HG02981 (cell line): ENCODE data around the gene IGFLR1.
"Not testable (repeated sequence)": the region's sequence is repeated elsewhere in the genome, so short reads cannot be mapped to it uniquely, and the experiment has no call there.

Source experiments
- ATAC-seq: cut with Tn5 transposase; IDR thresholded peaks from one replicate; pipeline ENCODE4 v1.9.1; 2021; ENCODE audit warnings: mild to moderate bottlenecking, moderate library complexity; ENCODE audit not compliant: unreplicated experiment

The IGFLR1 gene

DNA sequence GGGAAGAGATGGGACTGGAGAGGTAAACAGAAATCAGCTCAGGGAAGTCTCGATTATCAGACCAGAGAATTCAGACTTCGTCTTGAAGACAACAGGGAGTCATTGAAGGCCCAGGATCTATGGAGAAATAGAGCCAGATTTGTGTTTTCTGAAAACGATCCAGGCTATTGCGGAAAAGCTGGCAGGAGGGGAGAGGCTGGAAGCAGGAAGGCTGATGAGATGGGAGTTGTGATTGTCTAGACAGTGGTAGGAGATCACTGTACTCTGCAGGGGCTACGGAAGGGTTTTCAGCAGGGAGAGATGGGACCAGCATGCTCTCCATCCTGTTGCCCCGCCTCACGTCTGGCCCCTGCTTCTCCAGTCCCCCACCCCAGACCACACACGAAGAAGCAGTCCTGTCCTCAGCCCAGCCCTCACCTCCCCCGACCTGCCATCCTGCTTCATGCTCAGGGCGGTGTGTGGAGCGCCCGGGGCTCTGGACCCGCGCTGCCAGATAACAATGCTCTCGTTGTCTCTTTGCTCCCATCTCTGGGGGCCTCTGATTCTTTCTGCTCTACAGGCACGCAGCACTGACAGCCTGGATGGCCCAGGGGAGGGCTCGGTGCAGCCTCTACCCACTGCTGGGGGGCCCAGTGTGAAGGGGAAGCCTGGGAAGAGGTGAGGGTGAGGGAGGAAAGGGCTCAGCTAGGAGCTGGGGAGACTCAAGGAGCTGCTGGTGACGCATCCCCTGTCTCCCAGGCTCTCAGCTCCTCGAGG is 35.0 kb upstream of the IGFLR1 start:
- no peak for ATAC-seq

DNA sequence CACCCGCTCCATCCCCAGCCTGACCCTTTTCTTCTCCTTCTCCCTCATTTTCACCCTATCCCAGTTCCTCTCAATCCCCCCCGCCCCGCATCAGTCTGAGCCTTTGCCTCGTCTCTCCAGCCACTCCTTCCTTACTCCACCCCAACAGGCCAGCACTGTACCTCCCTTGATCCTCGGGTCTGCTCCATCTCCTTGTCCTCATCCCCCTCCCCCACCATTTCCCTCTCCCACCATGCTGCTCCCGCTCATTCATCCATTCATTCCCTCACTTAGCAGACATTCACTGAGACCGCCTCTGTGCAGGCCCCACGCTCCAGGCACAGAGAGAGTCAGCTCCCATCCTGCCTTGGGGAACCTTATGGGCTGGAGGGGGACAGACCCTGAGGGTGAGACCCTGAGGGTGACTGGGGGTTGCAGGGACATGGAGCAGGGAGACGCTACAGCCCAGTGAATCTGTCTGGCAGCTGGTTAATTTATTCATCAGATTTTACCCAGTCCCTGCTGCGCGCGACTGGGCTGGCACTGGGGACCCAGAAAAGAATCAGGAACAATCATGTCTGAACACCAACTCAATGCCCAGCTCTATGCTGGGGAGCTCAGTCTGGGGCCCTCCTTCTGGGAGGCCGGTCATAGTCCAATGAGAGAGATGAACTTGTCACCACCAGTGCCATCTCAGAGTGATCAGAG is 34.0 kb upstream of the IGFLR1 start:
- no peak for ATAC-seq

DNA sequence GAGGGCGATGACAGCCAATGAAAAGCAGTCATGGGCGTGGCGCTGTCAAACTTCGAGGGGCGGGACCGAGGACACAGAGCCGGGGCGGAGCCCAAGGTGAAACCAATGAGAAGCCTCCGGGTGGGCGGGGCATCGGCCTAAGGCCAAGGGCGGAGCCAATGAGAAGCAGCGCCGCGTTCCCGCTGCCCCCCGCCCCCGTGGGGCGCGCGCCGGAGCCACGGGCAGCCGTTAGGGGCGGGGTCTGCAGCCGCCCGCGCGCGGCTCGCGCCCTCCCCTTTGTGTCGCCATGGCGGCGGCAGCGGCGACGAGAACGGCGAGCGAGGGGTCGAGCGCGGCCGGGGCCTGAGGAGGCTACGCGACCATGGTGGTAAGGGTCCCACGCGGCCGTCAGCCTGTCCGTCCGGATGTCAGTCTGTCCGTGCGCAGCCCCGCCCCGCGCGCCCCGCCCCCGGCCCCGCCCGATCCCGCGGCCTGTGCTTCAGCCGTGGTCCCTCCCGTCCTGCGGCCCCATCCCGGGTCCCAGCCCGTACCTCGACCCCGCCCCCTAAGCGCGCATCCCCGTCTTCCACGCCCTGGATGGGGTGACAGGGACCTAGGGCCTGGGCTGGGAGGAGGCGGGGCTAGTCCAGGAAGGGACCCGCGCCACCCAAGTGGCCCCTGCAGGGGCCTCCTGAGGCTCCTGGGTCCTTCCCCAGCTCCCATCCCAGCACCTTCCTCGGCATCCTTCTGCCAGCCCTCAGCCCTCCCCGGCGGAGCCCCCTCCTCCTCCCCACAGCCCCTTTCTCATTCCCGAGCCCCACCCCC is 33.2 kb upstream of the IGFLR1 start, which contains the start of gene ARHGAP33:
TSS of gene ARHGAP33 (plus strand) at position 267 of the 804 bp plus-strand sequence. CDS start at position 362, 95 bp downstream.
- ATAC-seq, result peak; percentile 91

DNA sequence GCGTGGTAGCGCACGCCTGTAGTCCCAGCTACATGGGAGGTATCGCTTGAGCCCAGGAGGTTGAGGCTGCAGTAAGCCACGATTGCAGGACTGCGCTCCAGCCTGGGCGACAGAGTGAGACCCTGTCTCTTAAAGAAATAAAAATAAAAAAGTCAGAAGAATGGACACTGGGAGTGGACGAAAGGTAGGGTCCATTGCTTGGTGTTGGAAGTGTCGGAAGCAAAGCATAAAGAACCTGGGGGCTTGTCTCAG is 32.7 kb upstream of the IGFLR1 start:
- ATAC-seq, result no peak

- no peak for ATAC-seq
These were observed 32.2 kb upstream of the IGFLR1 start for GRCh38 chr19:35774274-35775045.

- no peak for ATAC-seq
These were observed 31.0 kb upstream of the IGFLR1 start for GRCh38 chr19:35773020-35773806.

DNA sequence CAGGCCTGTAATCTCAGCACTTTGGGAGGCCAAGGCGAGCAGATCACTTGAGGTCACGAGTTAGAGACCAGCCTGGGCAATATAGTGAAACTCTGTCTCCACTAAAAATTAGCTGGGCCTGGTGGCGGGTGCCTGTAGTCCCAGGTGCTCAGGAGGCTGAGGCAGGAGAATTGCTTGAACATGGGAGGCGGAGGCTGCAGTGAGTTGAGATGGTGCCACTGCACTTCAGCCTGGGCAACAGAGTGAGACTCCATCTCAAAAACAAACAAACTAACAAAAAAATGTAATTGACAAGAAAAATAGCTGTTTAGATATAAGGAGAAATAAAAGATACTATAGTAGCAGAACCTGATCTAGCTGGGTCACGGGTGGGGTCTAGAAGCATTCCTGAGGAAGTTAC is 30.1 kb upstream of the IGFLR1 start:
- ATAC-seq, result not testable (repeated sequence)

GRCh38 chr19:35768082-35768421 is 25.8 kb upstream of the IGFLR1 start:
- ATAC-seq, result no peak

DNA sequence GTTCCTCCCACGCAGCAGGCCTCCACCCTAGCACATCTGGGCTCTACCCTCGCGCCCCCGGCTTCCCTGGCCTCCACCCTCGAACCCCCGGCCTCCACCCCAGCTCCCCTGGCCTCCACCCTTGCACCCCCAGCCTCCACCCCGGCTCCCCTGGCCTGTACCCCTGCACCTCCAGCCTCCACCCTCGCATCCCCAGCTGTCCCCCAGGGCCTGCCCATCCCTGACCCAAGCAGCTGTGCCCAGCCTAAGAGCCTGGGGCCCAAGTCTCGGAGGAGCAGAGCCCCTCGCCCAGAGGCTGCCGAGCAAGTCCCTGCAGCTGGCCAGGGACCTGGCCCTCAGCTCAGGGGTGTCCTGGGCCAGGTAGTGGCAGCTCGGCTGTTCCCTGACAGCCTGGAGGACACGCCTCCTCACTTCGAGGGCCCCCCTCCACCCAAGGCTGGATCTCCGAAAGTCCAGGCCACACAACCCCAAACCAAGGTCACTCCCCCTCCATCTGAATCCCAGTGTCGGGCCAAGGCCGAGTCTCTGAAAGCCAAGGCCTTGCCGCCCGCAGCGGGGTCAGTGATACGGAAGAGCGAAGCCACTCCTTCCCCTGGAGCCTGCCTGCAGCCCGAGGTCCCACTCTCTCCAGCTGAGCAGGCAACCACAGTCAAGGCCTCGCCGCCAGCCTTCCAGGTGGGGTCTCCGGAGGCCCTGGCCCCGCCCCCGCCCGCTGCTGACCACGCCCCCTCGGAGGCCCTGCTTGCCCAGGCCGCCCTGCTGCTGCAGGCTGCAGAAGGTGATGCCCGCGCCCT is 25.2 kb upstream of the IGFLR1 start:
- no peak for ATAC-seq

- no peak for ATAC-seq
These were observed 24.4 kb upstream of the IGFLR1 start for GRCh38 chr19:35766571-35767104.

DNA sequence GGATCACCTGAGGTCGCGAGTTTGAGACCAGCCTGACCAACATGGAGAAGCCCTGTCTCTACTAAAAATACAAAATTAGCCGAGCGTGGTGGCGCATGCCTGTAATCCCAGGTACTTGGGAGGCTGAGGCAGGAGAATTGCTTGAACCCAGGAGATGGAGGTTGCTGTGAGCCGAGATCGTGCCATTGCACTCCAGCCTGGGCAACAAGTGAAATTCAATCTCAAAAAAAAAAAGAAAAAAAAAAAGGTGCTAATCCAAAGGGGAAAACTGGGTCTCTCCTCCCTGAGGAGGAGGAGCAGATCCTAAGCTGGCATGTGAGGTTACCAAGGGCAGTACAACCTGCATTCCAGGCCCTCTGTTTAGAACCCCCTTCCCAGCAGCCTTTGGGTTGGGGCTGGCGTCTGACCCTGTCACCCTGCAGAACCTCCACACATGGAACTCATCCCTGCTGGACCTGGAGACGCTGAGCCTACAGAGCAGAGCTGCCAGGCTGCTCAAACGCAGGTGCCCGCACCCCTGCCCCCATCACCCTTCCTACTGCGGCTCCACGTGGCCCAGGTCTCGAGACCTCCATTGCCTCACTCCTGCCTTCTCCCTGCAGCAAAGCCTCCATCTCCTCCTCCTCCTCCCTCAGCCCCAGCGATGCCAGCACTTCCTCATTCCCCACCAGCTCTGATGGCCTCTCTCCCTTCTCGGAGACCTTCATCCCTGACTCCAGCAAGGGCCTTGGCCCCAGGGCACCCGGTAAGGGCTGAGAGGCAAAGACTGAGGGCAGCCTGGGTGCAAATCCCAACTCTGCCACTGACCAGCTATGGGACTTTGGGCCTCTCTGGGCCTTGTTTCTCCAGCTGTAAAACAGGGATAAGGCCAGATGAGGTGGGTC is 22.4 kb upstream of the IGFLR1 start:
- no peak for ATAC-seq

- ATAC-seq, result no peak
These were observed 18.6 kb upstream of the IGFLR1 start for GRCh38 chr19:35760711-35761349.

DNA sequence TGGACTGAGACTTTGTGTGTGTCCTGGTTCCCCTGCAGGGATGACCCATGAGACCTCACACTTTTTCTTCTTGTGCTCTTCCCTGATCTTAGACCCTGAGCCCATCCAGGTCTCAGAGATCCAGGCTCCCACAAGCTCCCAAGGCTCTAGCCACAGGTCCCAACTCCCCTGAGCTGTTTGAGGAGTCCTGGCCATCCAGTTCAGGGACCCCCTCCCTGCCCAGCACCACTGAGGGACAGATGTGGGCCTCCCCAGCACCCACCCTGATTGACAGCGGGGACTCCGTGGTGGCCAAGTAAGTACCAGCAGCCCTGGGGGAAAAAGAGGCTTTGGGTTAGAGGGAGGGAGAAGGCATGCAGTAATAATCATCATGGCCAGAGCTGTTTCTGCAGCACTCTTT is 17.4 kb upstream of the IGFLR1 start:
- ATAC-seq, result no peak

- ATAC-seq, result peak; percentile 98
These were observed 15.7 kb upstream of the IGFLR1 start, which contains the start of gene PROSER3 for GRCh38 chr19:35757749-35758608. PROSER3 (plus strand) TSS chr19:35758176; CDS start chr19:35758216, 40 bp downstream.

DNA sequence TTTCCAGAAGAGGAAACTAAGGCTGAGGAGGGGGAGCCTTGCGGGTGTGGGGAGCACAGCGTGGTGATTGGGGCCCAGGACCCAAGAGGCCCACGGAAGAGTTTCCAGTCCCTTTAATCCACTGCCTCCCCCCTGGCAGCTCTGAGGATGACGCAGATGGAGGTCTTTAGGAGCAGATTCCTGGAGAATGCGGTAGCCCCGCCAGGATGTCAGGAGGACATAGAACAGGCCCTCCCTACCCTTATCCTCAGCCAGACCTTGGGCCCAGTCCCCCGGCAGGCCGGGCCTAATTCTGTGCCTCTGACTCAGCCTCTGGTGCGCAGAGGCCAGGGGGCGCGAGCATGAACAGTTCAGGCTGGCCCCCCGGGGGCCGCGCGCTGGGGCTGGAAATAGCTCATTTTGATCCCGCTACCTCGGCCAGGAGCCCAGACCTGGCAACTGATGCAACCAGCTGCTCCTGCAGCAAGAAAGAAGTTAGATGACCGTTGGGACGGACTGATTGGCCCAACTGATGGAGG is 15.0 kb upstream of the IGFLR1 start:
- ATAC-seq, result no peak

GRCh38 chr19:35756377-35757230 is 14.4 kb upstream of the IGFLR1 start, which contains the start of gene HSPB6:
HSPB6 (minus strand) TSS chr19:35757029; CDS start chr19:35757008, 21 bp downstream.
- no peak for ATAC-seq
